GM18499 (cell line): ENCODE data around the gene DAG1.

Experiments
- ATAC-seq: cut with Tn5 transposase; IDR thresholded peaks from one replicate; pipeline ENCODE4 v1.9.1; 2021; ENCODE audit warnings: moderate number of reproducible peaks; ENCODE audit not compliant: insufficient read depth, unreplicated experiment

The DAG1 gene

GRCh38 chr3:49469936-49470713 is at the start of gene DAG1:
Gene DAG1 (plus strand): TSS chr3:49470267. CDS start chr3:49510535, 40,268 bp downstream.
- ATAC-seq: peak; percentile 43

- no peak for ATAC-seq
Observed at GRCh38 chr3:49421890-49422378, 48.1 kb upstream of the DAG1 start.

- ATAC-seq: no peak
Observed at GRCh38 chr3:49422379-49423248, 47.5 kb upstream of the DAG1 start, which contains the start of gene AMT. Gene AMT (minus strand): TSS chr3:49422473. CDS start chr3:49422450, 23 bp downstream.

DNA sequence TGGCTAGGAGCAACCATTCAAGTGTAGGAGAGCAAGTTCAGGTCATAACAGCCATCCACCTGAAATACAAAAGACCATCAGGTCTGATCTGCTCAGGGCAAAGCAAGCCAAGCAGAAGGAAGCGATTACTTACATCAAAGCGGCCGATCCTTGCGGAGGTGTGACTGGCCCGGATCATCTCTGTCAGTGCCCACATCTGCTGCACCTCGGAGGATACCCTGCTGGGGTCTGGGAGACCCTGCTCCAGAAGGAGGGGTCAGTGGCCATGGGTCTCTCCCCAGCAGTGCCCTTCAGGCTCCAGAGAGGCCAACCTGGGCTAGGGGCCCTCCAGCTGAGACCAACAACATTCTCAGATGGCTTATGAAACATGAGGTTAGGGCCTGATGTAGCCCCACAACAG is 45.3 kb upstream of the DAG1 start:
- no peak for ATAC-seq

DNA sequence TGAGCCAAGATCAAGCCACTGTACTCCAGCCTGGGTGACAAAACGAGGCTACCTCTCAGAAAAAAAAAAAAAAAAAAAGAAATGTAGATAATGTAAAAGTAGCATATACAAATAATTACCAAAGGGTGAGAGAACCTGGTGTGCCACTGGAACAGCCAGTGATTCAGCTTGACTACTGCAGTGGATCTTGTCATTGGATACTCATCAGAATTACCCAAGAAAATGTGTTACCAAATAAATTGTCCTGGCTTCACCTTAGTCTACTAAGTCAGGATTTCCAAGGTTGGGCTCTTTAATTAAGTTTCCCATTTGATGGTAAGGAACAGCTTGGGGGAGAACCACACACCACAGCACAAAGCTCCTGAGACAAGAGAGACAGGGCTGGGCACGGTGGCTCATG is 42.5 kb upstream of the DAG1 start:
- no peak for ATAC-seq

- peak; percentile 11 for ATAC-seq
Observed at GRCh38 chr3:49428752-49429080, 41.4 kb upstream of the DAG1 start.

DNA sequence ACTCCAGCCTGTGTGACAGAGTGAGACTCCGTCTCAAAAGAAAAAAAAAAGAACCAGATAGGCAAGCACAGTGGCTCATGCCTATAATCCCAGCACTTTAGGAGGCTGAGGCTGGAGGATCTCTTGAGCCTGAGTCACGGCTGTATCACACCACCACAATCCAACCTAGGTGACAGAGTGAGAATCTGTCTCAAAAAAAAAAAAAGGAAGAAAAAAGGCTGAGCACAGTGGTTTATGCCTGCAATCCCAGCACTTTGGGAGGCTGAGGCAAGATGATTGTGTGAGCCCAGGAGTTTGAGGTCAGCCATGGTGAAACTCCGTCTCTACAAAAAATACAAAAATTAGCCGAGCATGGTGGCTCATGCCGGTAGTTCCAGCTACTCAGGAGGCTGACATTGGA is 35.3 kb upstream of the DAG1 start:
- ATAC-seq: no peak

DNA sequence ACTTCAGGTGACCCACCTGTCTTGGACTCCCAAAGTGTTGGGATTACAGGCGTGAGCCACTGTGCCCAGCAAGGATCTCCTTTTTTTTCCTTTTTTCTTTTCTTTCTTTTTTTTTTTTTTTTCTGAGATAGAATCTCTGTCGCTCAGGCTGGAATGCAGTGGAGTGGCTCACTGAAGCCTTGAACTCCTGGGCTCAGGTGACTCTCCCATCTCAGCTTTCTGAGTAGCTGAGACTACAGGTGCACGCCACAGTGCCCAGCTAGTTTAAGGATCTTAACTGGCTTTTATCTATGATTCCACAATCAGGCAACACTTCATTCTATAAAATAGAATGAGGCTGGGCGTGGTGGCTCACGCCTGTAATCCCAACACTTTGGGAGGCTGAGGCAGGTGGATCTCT is 24.7 kb upstream of the DAG1 start:
- ATAC-seq: no peak

DNA sequence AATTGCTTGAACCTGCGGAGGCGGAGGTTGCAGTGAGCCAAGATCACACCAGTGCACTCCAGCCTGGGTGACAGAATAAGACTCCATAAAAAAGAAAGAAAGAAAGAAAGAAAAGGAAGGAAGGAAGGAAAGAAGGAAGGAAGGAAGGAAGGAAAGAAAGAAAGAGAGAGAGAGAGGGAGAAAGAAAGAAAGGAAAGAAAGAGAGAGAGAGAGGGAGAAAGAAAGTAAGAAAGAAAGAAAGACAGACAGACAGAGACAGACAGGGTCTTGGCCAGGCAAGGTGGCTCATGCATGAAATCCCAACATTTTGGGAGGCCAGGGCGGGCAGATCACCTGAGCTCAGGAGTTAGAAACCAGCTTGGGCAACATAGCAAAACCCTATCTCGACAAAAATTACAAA is 16.4 kb upstream of the DAG1 start:
- no peak for ATAC-seq

GRCh38 chr3:49454458-49454857 is 15.6 kb upstream of the DAG1 start:
- no peak for ATAC-seq

GRCh38 chr3:49454898-49455681 is 15.0 kb upstream of the DAG1 start:
- no peak for ATAC-seq

- ATAC-seq: no peak
Observed at GRCh38 chr3:49456466-49456865, 13.6 kb upstream of the DAG1 start.

DNA sequence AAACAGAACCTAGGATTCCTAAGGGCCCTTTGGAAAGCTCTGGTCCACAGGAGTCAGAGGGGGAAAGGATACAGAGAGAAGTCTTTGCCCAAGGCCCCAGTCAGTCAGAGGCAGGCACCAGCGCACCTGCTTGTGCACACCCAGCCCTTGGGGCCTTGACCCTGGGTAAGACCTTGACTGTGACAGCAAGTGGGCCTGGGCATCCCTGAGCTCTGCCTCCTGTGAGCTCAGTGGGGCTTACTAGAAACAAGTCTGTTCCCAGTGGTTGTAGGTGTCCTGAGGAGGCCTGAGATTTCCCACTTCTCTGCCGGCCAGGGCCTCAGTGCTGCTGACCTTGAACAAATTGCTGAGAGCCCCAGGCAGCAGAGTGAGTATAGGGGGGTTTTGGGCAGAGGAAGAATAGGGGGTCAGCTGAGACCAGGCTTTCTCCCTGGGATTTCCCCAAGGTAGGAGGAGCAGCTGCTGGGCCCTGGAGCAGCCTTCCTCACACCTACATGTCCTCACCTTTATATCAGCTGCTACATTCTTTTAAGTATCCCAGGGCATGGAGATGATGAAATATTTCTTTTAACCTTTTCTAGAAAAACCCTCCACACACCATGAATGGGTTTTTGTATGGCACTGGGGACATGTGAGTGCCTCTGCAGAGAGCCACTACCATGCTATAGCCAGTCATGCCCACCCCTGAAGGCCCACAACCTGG is 9.7 kb upstream of the DAG1 start:
- ATAC-seq: no peak

GRCh38 chr3:49460956-49461355 is 9.1 kb upstream of the DAG1 start:
- no peak for ATAC-seq

DNA sequence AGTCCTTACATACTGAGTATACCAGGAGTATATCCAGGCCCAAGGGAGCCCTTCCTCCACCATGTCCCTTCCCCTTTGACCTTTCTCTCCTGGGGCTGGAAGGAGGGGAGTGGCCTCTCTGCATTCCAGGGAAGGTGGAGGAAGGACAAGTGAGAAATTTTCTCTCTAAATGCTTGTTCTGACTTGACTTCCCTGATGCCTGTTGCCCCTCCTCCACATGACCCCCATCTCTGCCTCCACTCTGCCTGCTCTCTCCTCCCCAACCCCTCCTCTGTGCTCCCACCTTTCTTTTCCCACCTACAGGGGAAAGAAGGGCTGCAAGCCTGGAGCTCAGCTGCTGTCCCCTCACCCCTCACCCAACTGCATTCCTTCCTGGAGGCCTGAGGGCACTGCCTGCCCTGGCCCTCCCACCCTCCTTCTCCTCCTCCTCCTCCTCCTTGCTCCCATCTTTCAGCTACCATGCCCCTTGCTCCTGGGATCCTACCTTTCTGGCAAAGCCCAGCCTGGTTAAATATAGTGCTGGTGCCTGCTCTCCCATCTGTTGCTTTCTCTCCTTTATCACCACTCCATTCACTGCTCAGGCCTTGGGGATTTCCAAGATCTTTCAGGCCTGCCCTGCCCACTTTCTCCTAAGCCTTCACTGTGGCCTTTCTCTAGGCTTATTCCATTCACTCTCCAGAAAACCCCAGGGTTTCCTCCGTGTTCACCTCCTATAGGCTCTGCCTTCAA is 8.5 kb upstream of the DAG1 start:
- no peak for ATAC-seq

DNA sequence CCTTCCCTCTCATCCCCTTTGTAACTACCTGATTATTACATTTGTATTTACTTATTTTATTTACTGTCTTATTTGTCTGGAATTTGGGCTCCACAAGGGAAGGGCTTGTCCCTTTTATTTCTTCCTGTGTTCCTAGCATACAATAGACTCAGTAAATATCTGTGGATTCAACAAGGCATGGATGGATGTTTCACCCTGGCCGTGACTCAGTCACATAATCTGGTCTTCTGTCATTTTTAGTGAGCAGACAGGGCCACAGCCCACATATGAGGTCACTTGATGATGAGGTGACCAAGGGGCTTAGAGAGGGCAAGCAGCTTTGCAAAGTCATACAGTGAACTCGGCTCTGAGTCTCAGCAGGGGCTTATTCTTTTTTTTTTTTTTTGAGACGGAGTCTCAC is 7.8 kb upstream of the DAG1 start:
- ATAC-seq: no peak

DNA sequence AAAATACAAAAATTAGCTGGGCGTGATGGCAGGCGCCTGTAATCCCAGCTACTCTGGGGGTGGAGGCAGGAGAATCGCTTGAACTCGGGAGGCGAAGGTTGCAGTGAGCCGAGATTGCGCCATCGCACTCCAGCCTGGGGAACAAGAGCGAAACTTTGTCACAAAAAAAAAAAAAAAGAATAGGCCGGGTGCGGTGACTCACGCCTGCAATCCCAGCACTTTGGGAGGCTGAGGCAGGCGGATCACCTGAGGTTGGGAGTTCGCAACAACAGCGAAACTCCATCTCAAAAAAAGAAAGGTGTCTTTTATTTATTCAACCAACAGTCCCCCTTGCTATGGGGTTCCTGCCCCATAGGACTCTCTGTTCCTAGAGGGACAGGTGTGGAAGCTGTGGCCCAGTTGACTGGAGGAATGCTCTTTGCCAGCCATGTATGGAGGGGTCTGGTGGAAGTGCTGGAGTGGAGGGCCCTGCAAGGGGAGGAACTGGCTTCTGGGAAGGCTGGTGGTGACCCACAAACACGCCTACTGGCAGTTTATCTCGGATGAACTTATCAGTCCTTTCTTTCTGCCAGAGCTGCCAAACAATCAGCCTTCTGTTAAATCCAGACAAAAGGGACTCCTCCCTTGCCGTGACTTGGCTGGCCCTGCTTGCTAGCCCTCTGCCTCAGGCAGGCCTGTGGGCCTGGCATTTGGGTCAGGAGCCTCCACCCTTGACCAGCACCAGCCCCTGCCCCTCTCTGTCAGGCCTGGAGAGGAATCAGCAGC is 4.6 kb upstream of the DAG1 start:
- ATAC-seq: no peak

GRCh38 chr3:49466085-49466484 is 4.0 kb upstream of the DAG1 start:
- no peak for ATAC-seq
